GM23248 (cell line): ENCODE measurements around the gene SLC48A1. TPM values are rescaled to one million over a fixed set of nuclear protein-coding genes. Genes with fewer than 3 reads are reported as not detected.
A peak's percentile ranks its signal among the peaks of the same experiment; 100 is the strongest.

ENCODE experiments used
- DNase-seq: peaks from one replicate; pipeline ENCODE4 v3.0.0-alpha.2; 2015
- H2AFZ ChIP-seq: fragments of 200-600 bp; sonication (generic); 2 replicates; pipeline ENCODE4 v1.6.1; 2016; ENCODE audit warnings: antibody characterized with exemption
- H3F3A ChIP-seq: fragments of 200-600 bp; sonication (generic); 2 replicates; pipeline ENCODE4 v1.6.1; 2016; ENCODE audit warnings: mild to moderate bottlenecking, antibody characterized with exemption, mixed run types; ENCODE audit not compliant: insufficient read depth
- H3K27ac ChIP-seq: fragments of 200-600 bp; sonication (generic); 2 replicates; pipeline ENCODE4 v1.5.1; 2016; ENCODE audit warnings: mild to moderate bottlenecking
- H3K27me3 ChIP-seq: fragments of 200-600 bp; sonication (generic); replicated peaks from 2 replicates; pipeline ENCODE4 v1.6.1; 2016; ENCODE audit warnings: mild to moderate bottlenecking; ENCODE audit not compliant: insufficient read depth
- H3K36me3 ChIP-seq: fragments of 200-600 bp; sonication (generic); 2 replicates; pipeline ENCODE4 v1.6.1; 2016; ENCODE audit warnings: low read depth, mild to moderate bottlenecking
- H3K4me1 ChIP-seq: fragments of 200-600 bp; sonication (generic); 2 replicates; pipeline ENCODE4 v1.6.1; 2016; ENCODE audit warnings: mild to moderate bottlenecking; ENCODE audit not compliant: insufficient read depth
- H3K4me2 ChIP-seq: fragments of 200-600 bp; sonication (generic); one replicate; pipeline ENCODE4 v1.6.1; 2016; ENCODE audit warnings: mild to moderate bottlenecking; ENCODE audit not compliant: unreplicated experiment
- H3K4me3 ChIP-seq: fragments of 200-600 bp; sonication (generic); 2 replicates; pipeline ENCODE4 v1.5.1; 2016; ENCODE audit warnings: mild to moderate bottlenecking
- H3K79me2 ChIP-seq: fragments of 200-600 bp; sonication (generic); 2 replicates; pipeline ENCODE4 v1.6.1; 2016; ENCODE audit warnings: mild to moderate bottlenecking; ENCODE audit not compliant: insufficient read depth
- H3K9ac ChIP-seq: fragments of 200-600 bp; sonication (generic); 2 replicates; pipeline ENCODE4 v1.6.1; 2016; ENCODE audit warnings: mild to moderate bottlenecking
- H3K9me2 ChIP-seq: fragments of 200-600 bp; sonication (generic); 2 replicates; pipeline ENCODE4 v1.6.1; 2016; ENCODE audit warnings: mixed run types, mild to moderate bottlenecking, moderate library complexity; ENCODE audit not compliant: insufficient read depth
- H3K9me3 ChIP-seq: fragments of 200-600 bp; sonication (generic); one replicate; pipeline ENCODE4 v1.6.1; 2017; ENCODE audit warnings: low read depth
- H4K20me1 ChIP-seq: fragments of 200-600 bp; sonication (generic); 2 replicates; pipeline ENCODE4 v1.6.0; 2016; ENCODE audit not compliant: insufficient read depth
- EZH2 ChIP-seq: fragments of 200-600 bp; sonication (generic); IDR thresholded peaks from 2 replicates; pipeline ENCODE4 v1.6.1; 2018; ENCODE audit warnings: antibody characterized with exemption, mild to moderate bottlenecking; ENCODE audit not compliant: insufficient read depth, poor library complexity, severe bottlenecking
- EZH2phosphoT487 ChIP-seq: fragments of 200-600 bp; sonication (generic); IDR thresholded peaks from 2 replicates; pipeline ENCODE4 v1.6.1; 2018; ENCODE audit warnings: antibody characterized with exemption, moderate library complexity, mild to moderate bottlenecking, low read depth; ENCODE audit not compliant: insufficient read depth
- WGBS, 2 experiments: methylation state at CpG; one replicate each; pipeline ENCODE4 v1.1.6; 2015 to 2017; ENCODE audit warnings: low lambda C conversion rate in 2 of 2, low coverage in 1 of 2; ENCODE audit errors: missing lambda C conversion rate in 2 of 2; 5-methylcytosine and 5-hydroxymethylcytosine counted together
- in situ Hi-C: fragments of 300-500 bp; cut with MboI; formaldehyde crosslinking; loops from 2 replicates; pipeline ENCODE4 v1.15.0; 2020
- polyA plus RNA-seq: library from polyadenylated mRNA; unstranded; fragments of >200 nt; fragmentation: Nextera tagmentation; extraction: Ambion mirVana; gene quantifications from 2 replicates; pipeline ENCODE4 v1.2.1, GENCODE V29; 2016
- total RNA-seq: library from RNA; depleted of rRNA; stranded (reverse); fragments of >200 nt; shearing (Covaris generic); gene quantifications from 2 replicates; pipeline ENCODE4 v1.2.3, GENCODE V29; 2014

The SLC48A1 gene
- total and polyA plus RNA-seq, 2 experiments from 2014 or later, result 16.4 to 21.8 TPM

- Histone ChIP-seq H3K36me3 (no peaks in the 10 kb centered on the region), H3K4me2 (no peak overlapping the region), H3K9me2 (no peaks in the 10 kb centered on the region), H3K9ac (no peak overlapping the region), H3K27me3 (no peaks in the 10 kb centered on the region), H4K20me1 (no peaks in the 10 kb centered on the region), H3K4me3 (no peak overlapping the region), H3K4me1 (peaks cover 27% of the 10 kb centered on the region), H3F3A (peaks cover 15% of the 10 kb centered on the region), H3K27ac (no peak overlapping the region), H3K79me2 (no peaks in the 10 kb centered on the region), H3K9me3 (no peaks in the 10 kb centered on the region), H2AFZ (no peak overlapping the region)
- no peak for DNase-seq
- TF ChIP-seq EZH2phosphoT487, result no peak
- 90 to 91% methylated on average over 6 to 7 of the region's 7 CpGs for WGBS, 2 experiments
- in situ Hi-C loops, result no loop called here
Observed at GRCh38 chr12:47757364-47757839, 15.6 kb upstream of the SLC48A1 start.

GRCh38 chr12:47757840-47758583 lies 15.0 kb upstream of the SLC48A1 start:
- H3K9ac ChIP-seq, result peak overlapping the region; percentile 83
- H4K20me1 ChIP-seq, result no peaks in the 10 kb centered on the region
- no peaks in the 10 kb centered on the region for H3K36me3 ChIP-seq
- peaks cover 21% of the 10 kb centered on the region for H3K4me1 ChIP-seq
- H2AFZ ChIP-seq, result peak overlapping the region; percentile 91; the same call in 1 of the 2 replicates
- peaks cover 11% of the 10 kb centered on the region; the same call in 1 of the 2 replicates for H3F3A ChIP-seq
- H3K27ac ChIP-seq, result no peak overlapping the region
- H3K9me2 ChIP-seq, result no peaks in the 10 kb centered on the region
- peak overlapping the region; percentile 78 for H3K4me3 ChIP-seq
- no peaks in the 10 kb centered on the region for H3K27me3 ChIP-seq
- in situ Hi-C loops, result no loop called here
- TF ChIP-seq EZH2 (no peak), EZH2phosphoT487 (no peak)
- H3K79me2 ChIP-seq, result no peaks in the 10 kb centered on the region
- 70 to 71% methylated on average over 17 to 20 of the region's 20 CpGs for WGBS, 2 experiments
- H3K4me2 ChIP-seq, result peak overlapping the region; percentile 74
- no peak for DNase-seq
- no peaks in the 10 kb centered on the region for H3K9me3 ChIP-seq

- Histone ChIP-seq H2AFZ (peak overlapping the region; percentile 91), H3K9me2 (no peaks in the 10 kb centered on the region), H3K4me2 (peak overlapping the region; percentile 74), H3K27ac (no peak overlapping the region), H3K9ac (peak overlapping the region; percentile 83), H3K36me3 (no peaks in the 10 kb centered on the region), H3F3A (0 out of 2 replicates have a peak, but pooled peaks cover 6% of the 10 kb centered on the region), H3K4me1 (peaks cover 16% of the 10 kb centered on the region), H3K79me2 (no peaks in the 10 kb centered on the region), H3K9me3 (no peaks in the 10 kb centered on the region), H4K20me1 (no peaks in the 10 kb centered on the region), H3K27me3 (no peaks in the 10 kb centered on the region), H3K4me3 (peak overlapping the region; percentile 78)
- WGBS, 2 experiments, result 17 to 28% methylated on average over 5 to 10 of the region's 10 CpGs
- in situ Hi-C loops, result no loop called here
- TF ChIP-seq EZH2phosphoT487, result no peak
- TF ChIP-seq EZH2, result no peak
- DNase-seq, result no peak
Observed at GRCh38 chr12:47758584-47758833, 14.5 kb upstream of the SLC48A1 start.

GRCh38 chr12:47758834-47759690 lies 14.0 kb upstream of the SLC48A1 start, which contains the start of gene RAPGEF3:
Gene RAPGEF3 (minus strand): TSS chr12:47758880. CDS start chr12:47758556, 324 bp downstream.
- Histone ChIP-seq H3K79me2 (no peaks in the 10 kb centered on the region), H3K9me2 (no peaks in the 10 kb centered on the region), H3K36me3 (no peaks in the 10 kb centered on the region), H3F3A (0 out of 2 replicates have a peak, but pooled peaks cover under 1% of the 10 kb centered on the region), H3K4me2 (peak within 1 kb of the TSS; percentile 74), H3K9ac (peak within 1 kb of the TSS; percentile 83), H3K27me3 (no peaks in the 10 kb centered on the region), H3K9me3 (no peaks in the 10 kb centered on the region), H3K4me1 (peaks cover 10% of the 10 kb centered on the region), H3K4me3 (peak within 1 kb of the TSS; percentile 78), H4K20me1 (no peaks in the 10 kb centered on the region), H2AFZ (peak within 1 kb of the TSS; percentile 91), H3K27ac (peak within 1 kb of the TSS; percentile 29)
- TF ChIP-seq EZH2 (no peak), EZH2phosphoT487 (no peak)
- WGBS, 2 experiments, result 1 to 2% methylated on average over 31 to 45 of the region's 57 CpGs
- peak; percentile 95 for DNase-seq
- in situ Hi-C loops, result no loop called here
